Activated naive CD8-positive, alpha-beta T cell treated with anti-CD3 and anti-CD28 coated beads, Interleukin-2, amount 50 U/mL, for 16 hours (primary cell): ENCODE data around the gene DNM3.
"Not testable (repeated sequence)": the region's sequence is repeated elsewhere in the genome, so short reads cannot be mapped to it uniquely, and the experiment has no call there.

Experiments
- DNase-seq: peaks from one replicate; pipeline ENCODE4 v3.0.0-alpha.2; 2020; ENCODE audit warnings: low read depth, low spot score

The DNM3 gene

GRCh38 chr1:172417557-172417956 lies 576.3 kb downstream of the DNM3 start:
- no peak for DNase-seq

GRCh38 chr1:172420385-172420784 lies 579.1 kb downstream of the DNM3 start, which contains the start of gene C1orf105:
Gene C1orf105, plus strand, starts transcription at chr1:172420685. Its CDS starts 201 bp downstream, at chr1:172420886.
- DNase-seq = no peak

GRCh38 chr1:172421974-172422604 lies 580.8 kb downstream of the DNM3 start:
- DNase-seq = no peak

- DNase-seq = no peak
Observed at GRCh38 chr1:172423336-172423735, 582.0 kb downstream of the DNM3 start.

GRCh38 chr1:172425339-172425738 lies 584.0 kb downstream of the DNM3 start:
- no peak for DNase-seq

GRCh38 chr1:172427191-172427590 lies 585.9 kb downstream of the DNM3 start:
- DNase-seq = no peak

GRCh38 chr1:172429331-172430127 lies 588.2 kb downstream of the DNM3 start:
- DNase-seq = no peak

GRCh38 chr1:172430128-172430454 lies 588.8 kb downstream of the DNM3 start:
- no peak for DNase-seq

GRCh38 chr1:172431204-172431603 lies 589.9 kb downstream of the DNM3 start:
- DNase-seq = no peak

- no peak for DNase-seq
Observed at GRCh38 chr1:172431721-172432192, 590.5 kb downstream of the DNM3 start.

GRCh38 chr1:172437183-172437582 lies 595.9 kb downstream of the DNM3 start:
- DNase-seq = not testable (repeated sequence)

- no peak for DNase-seq
Observed at GRCh38 chr1:172442404-172442803, 601.1 kb downstream of the DNM3 start.

- no peak for DNase-seq
Observed at GRCh38 chr1:172442843-172443565, 601.7 kb downstream of the DNM3 start.

GRCh38 chr1:172443666-172444453 lies 602.6 kb downstream of the DNM3 start, which contains the start of gene PIGC:
Gene PIGC, minus strand, starts transcription at chr1:172444069. Its CDS starts 1,447 bp downstream, at chr1:172442622.
- peak; percentile 84 for DNase-seq

- no peak for DNase-seq
Observed at GRCh38 chr1:172446547-172446946, 605.2 kb downstream of the DNM3 start.

- DNase-seq = no peak
Observed at GRCh38 chr1:172447641-172448040, 606.3 kb downstream of the DNM3 start.

GRCh38 chr1:172448995-172449584 lies 607.8 kb downstream of the DNM3 start:
- DNase-seq = no peak

- DNase-seq = no peak
Observed at GRCh38 chr1:172449585-172450523, 608.6 kb downstream of the DNM3 start.

- no peak for DNase-seq
Observed at GRCh38 chr1:172450524-172450885, 609.2 kb downstream of the DNM3 start.

- DNase-seq = no peak
Observed at GRCh38 chr1:172451002-172451443, 609.7 kb downstream of the DNM3 start.
